NB4 (cell line): ENCODE results near the gene KHDC1L.

Source experiments
- DNase-seq: peaks from one replicate; pipeline ENCODE4 v3.0.0; 2010; ENCODE audit warnings: low read depth
- H3K4me3 ChIP-seq: one replicate; pipeline ENCODE4 v1.5.1; 2011; ENCODE audit warnings: mild to moderate bottlenecking, low read depth, low read length, moderate library complexity
- CTCF ChIP-seq: IDR thresholded peaks from one replicate; pipeline ENCODE4 v1.5.1; 2012; ENCODE audit warnings: low read depth, low read length
- MAX ChIP-seq: IDR thresholded peaks from 2 replicates; pipeline ENCODE4 v1.6.1; 2011; ENCODE audit warnings: low read depth, low read length
- MYC ChIP-seq: IDR thresholded peaks from 2 replicates; pipeline ENCODE4 v1.6.1; 2011; ENCODE audit warnings: low read depth, low read length
- POLR2A ChIP-seq: IDR thresholded peaks from 2 replicates; pipeline ENCODE4 v1.6.1; 2011; ENCODE audit warnings: mild to moderate bottlenecking; ENCODE audit not compliant: insufficient read length; ENCODE audit errors: extremely low read depth

Gene KHDC1L

GRCh38 chr6:73227606-73228255, 2.4 kb upstream of the KHDC1L start:
- H3K4me3 ChIP-seq, result no peak overlapping the region
- TF ChIP-seq MAX (no peak), POLR2A (no peak), MYC (no peak), CTCF (no peak)
- DNase-seq, result no peak

GRCh38 chr6:73216859-73217258, 8.4 kb downstream of the KHDC1L start:
- TF ChIP-seq MYC (no peak), CTCF (no peak), POLR2A (no peak), MAX (no peak)
- H3K4me3 ChIP-seq, result no peak overlapping the region

GRCh38 chr6:73209117-73209516, 16.2 kb downstream of the KHDC1L start:
- DNase-seq, result no peak
- no peak overlapping the region for H3K4me3 ChIP-seq
- no peak for TF ChIP-seq POLR2A
- no peak for TF ChIP-seq MAX
- no peak for TF ChIP-seq CTCF
- no peak for TF ChIP-seq MYC

More at GRCh38 chr6:73216859-73217258, 8.4 kb downstream of the KHDC1L start:
- DNase-seq, result no peak

- TF ChIP-seq CTCF (no peak), POLR2A (no peak), MYC (no peak)
- no peak for DNase-seq
- no peak overlapping the region for H3K4me3 ChIP-seq
These were observed 18.0 kb downstream of the KHDC1L start for GRCh38 chr6:73207221-73207837.

- DNase-seq, result no peak
- TF ChIP-seq CTCF (no peak), MYC (no peak), POLR2A (no peak), MAX (no peak)
- no peak overlapping the region for H3K4me3 ChIP-seq
These were observed 21.0 kb downstream of the KHDC1L start for GRCh38 chr6:73204252-73204651.
